HCT116 (cell line): ENCODE data around the gene IL36RN.

ENCODE experiments used
- EZH2 ChIP-seq: fragments of 200-600 bp; sonication (generic); IDR thresholded peaks from 2 replicates; pipeline ENCODE4 v1.6.1; 2017; ENCODE audit warnings: antibody characterized with exemption, mixed run types
- ZNF274 ChIP-seq: fragments of 200-500 bp; sonication (Bioruptor generic); IDR thresholded peaks from 2 replicates; pipeline ENCODE4 v1.6.1; 2014; ENCODE audit warnings: mild to moderate bottlenecking, low read depth, low read length, inconsistent platforms
- TF ChIP-seq, protein P1 (sequence below): IDR thresholded peaks from 2 replicates; pipeline ENCODE4 v1.6.1; 2012
- TF ChIP-seq, protein P2 (sequence below), 3 experiments: fragments of 200-600 bp in 1 of 3; sonication (generic) in 1 of 3; IDR thresholded peaks in 2 of 3; conservative IDR thresholded peaks in 1 of 3; 2 replicates each; pipeline ENCODE4 v1.5.1; 2012 to 2017; ENCODE audit warnings: low read depth in 2 of 3, low read length in 2 of 3, antibody characterized with exemption in 1 of 3, borderline replicate concordance in 1 of 3, control low read depth in 1 of 3, mild to moderate bottlenecking in 1 of 3, mixed read lengths in 1 of 3, mixed run types in 1 of 3, moderate library complexity in 1 of 3; ENCODE audit not compliant: insufficient read depth in 1 of 3

DNA sequence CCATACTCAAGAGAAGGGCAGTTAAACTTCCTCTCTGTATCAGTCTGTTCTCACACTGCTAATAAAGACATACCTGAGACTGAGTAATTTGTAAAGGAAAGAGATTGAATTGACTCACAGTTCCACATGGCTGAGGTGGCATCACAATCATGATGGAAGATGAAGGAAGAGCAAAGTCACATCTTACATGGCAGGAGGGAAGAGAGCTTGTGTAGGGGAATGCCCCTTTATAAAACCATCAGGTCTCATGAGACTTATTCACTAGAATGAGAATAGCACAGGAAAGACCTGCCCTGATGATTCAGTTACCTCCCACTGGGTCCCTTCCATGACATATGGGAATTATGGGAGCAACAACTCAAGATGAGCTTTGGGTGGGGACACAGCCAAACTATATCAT lies 4.9 kb upstream of the IL36RN start:
- TF ChIP-seq, protein P1, sequence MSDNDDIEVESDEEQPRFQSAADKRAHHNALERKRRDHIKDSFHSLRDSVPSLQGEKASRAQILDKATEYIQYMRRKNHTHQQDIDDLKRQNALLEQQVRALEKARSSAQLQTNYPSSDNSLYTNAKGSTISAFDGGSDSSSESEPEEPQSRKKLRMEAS = no peak
- TF ChIP-seq ZNF274 (no peak), EZH2 (no peak)
- TF ChIP-seq, protein P2, sequence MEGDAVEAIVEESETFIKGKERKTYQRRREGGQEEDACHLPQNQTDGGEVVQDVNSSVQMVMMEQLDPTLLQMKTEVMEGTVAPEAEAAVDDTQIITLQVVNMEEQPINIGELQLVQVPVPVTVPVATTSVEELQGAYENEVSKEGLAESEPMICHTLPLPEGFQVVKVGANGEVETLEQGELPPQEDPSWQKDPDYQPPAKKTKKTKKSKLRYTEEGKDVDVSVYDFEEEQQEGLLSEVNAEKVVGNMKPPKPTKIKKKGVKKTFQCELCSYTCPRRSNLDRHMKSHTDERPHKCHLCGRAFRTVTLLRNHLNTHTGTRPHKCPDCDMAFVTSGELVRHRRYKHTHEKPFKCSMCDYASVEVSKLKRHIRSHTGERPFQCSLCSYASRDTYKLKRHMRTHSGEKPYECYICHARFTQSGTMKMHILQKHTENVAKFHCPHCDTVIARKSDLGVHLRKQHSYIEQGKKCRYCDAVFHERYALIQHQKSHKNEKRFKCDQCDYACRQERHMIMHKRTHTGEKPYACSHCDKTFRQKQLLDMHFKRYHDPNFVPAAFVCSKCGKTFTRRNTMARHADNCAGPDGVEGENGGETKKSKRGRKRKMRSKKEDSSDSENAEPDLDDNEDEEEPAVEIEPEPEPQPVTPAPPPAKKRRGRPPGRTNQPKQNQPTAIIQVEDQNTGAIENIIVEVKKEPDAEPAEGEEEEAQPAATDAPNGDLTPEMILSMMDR (IDR thresholded peaks at IDR 0.05 in 2 of 3, conservative IDR thresholded peaks at IDR 0.05 in 1 of 3; ENCODE audit: borderline replicate concordance in 1 of 3, insufficient read depth in 1 of 3, low read depth in 2 of 3, low read length in 2 of 3) = no peak
